Spleen (tissue), 7 donors: Measurements from ENCODE around the gene LMAN1.

Experiments
- CTCF ChIP-seq, 11 experiments: fragments of 200-600 bp in 7 of 11; fragments of 450-650 bp in 4 of 11; sonication (generic) in 4 of 11; IDR thresholded peaks in 8 of 11; conservative IDR thresholded peaks in 3 of 11; 1 replicate in 7 of 11; 2 replicates in 4 of 11; pipeline versions ENCODE4 v1.4.0 to v1.8.0; 2016 to 2021; ENCODE audit warnings: antibody characterized with exemption in 11 of 11, inconsistent platforms in 4 of 11, mild to moderate bottlenecking in 1 of 11
- POLR2A ChIP-seq, 3 donors: fragments of 450-650 bp; IDR thresholded peaks; one replicate each; pipeline ENCODE4 v1.5.1; 2017; ENCODE audit warnings: antibody characterized with exemption in 3 of 3, mild to moderate bottlenecking in 1 of 3
- POLR2AphosphoS5 ChIP-seq, 3 donors: sonication (generic); formaldehyde crosslinking; IDR thresholded peaks; one replicate each; pipeline ENCODE4 v1.5.1; 2017; ENCODE audit warnings: antibody characterized with exemption in 3 of 3
- donor health status: DM: no; HTN: no; CAD: no; lungs with moderate emphysema.
- donor health status: DM: no; HTN: no; CAD: no.
- donor health status: DM: no; HTN: no; CAD: no.

GRCh38 chr18:59311631-59312030 lies 47.4 kb downstream of the LMAN1 start:
- TF ChIP-seq POLR2AphosphoS5 (IDR thresholded peaks at IDR 0.05) (no peak), CTCF (IDR thresholded peaks at IDR 0.05 in 8 of 11, conservative IDR thresholded peaks at IDR 0.05 in 3 of 11) (no peak), POLR2A (IDR thresholded peaks at IDR 0.05) (no peak)
